GM21360 (cell line): Measurements from ENCODE around the gene MMAB.

Experiments
- ATAC-seq: cut with Tn5 transposase; IDR thresholded peaks from one replicate; pipeline ENCODE4 v1.9.1; 2021; ENCODE audit warnings: mild to moderate bottlenecking, moderate library complexity; ENCODE audit not compliant: unreplicated experiment

MMAB gene

GRCh38 chr12:109541413-109541726, 31.9 kb downstream of the MMAB start:
- no peak for ATAC-seq

- ATAC-seq = no peak
These were observed 32.5 kb downstream of the MMAB start for GRCh38 chr12:109540526-109541412.

- no peak for ATAC-seq
These were observed 33.8 kb downstream of the MMAB start for GRCh38 chr12:109539508-109539907.

GRCh38 chr12:109538191-109538863, 35.0 kb downstream of the MMAB start:
- no peak for ATAC-seq

- no peak for ATAC-seq
These were observed 36.2 kb downstream of the MMAB start for GRCh38 chr12:109537136-109537535.

GRCh38 chr12:109535863-109536250, 37.4 kb downstream of the MMAB start:
- ATAC-seq = no peak

GRCh38 chr12:109535231-109535862, 38.0 kb downstream of the MMAB start:
- ATAC-seq = no peak

GRCh38 chr12:109534456-109534855, 38.8 kb downstream of the MMAB start:
- no peak for ATAC-seq

GRCh38 chr12:109533487-109533740, 39.9 kb downstream of the MMAB start:
- no peak for ATAC-seq

GRCh38 chr12:109532721-109533486, 40.4 kb downstream of the MMAB start:
- no peak for ATAC-seq

GRCh38 chr12:109531411-109531810, 41.9 kb downstream of the MMAB start:
- no peak for ATAC-seq

GRCh38 chr12:109529691-109530640, 43.3 kb downstream of the MMAB start:
- no peak for ATAC-seq

- ATAC-seq = no peak
These were observed 45.7 kb downstream of the MMAB start for GRCh38 chr12:109527489-109528123.

- no peak for ATAC-seq
These were observed 48.1 kb downstream of the MMAB start for GRCh38 chr12:109525279-109525585.

GRCh38 chr12:109524466-109525278, 48.6 kb downstream of the MMAB start:
- ATAC-seq = no peak

GRCh38 chr12:109523504-109523903, 49.8 kb downstream of the MMAB start:
- ATAC-seq = no peak

- ATAC-seq = no peak
These were observed 50.2 kb downstream of the MMAB start for GRCh38 chr12:109523071-109523470.

GRCh38 chr12:109521831-109522230, 51.5 kb downstream of the MMAB start:
- ATAC-seq = no peak

GRCh38 chr12:109519787-109520186, 53.5 kb downstream of the MMAB start:
- no peak for ATAC-seq
